Measurements from ENCODE around the gene FAM181A. TPM values are rescaled to one million over a fixed set of nuclear protein-coding genes. Genes with fewer than 3 reads are reported as not detected.
A peak's percentile ranks its signal among the peaks of the same experiment; 100 is the strongest.

Gene FAM181A
- total and polyA plus RNA-seq, 2 of the 4 experiments (the other 2 are of a cell fraction) = not detected

GRCh38 chr14:93964820-93965286 is 37.7 kb downstream of the FAM181A start:
- Histone ChIP-seq H3K27me3 (ENCODE audit: control insufficient read depth, insufficient read depth, low read length) (no peaks in the 10 kb centered on the region), H2AK5ac (ENCODE audit: low read depth, low read length) (peak overlapping the region; percentile 54; the same call in 1 of the 2 replicates), H3K9ac (ENCODE audit: low read depth, low read length) (no peak overlapping the region), H3K23ac (ENCODE audit: low read depth, low read length) (no peak overlapping the region), H3K27ac (ENCODE audit: insufficient read depth, low read length) (peak overlapping the region; percentile 13; the same call in 1 of the 2 replicates), H3K4me3 (ENCODE audit: insufficient read depth, low read depth, low read length) (no peak overlapping the region), H3K18ac (ENCODE audit: low read depth, low read length) (peak overlapping the region; percentile 34; the same call in 1 of the 2 replicates), H2BK15ac (ENCODE audit: low read depth, low read length) (peak overlapping the region; percentile 31; the same call in 1 of the 3 replicates), H2BK120ac (ENCODE audit: low read depth, low read length) (peak overlapping the region; percentile 41; the same call in 1 of the 2 replicates), H3K56ac (ENCODE audit: extremely low read depth, insufficient read depth, low read length) (no peak overlapping the region), H2BK20ac (ENCODE audit: low read depth, low read length) (peak overlapping the region; percentile 11; the same call in 1 of the 2 replicates), H3K9me1 (ENCODE audit: insufficient read depth, low read length) (peaks cover 19% of the 10 kb centered on the region), H3K4me2 (ENCODE audit: low read depth, low read length) (no peak overlapping the region), H2AFZ (replicated peaks; ENCODE audit: low read length, poor library complexity) (no peak overlapping the region), H4K20me1 (ENCODE audit: insufficient read depth, low read length) (peaks cover 4% of the 10 kb centered on the region; the same call in 1 of the 2 replicates), H3K9me3 (ENCODE audit: control insufficient read depth, insufficient read depth, low read length) (no peaks in the 10 kb centered on the region), H4K91ac (ENCODE audit: insufficient read depth, low read depth, low read length) (no peak overlapping the region), H2BK5ac (ENCODE audit: low read depth, low read length, poor library complexity, severe bottlenecking) (peak overlapping the region; percentile 94), H3K4ac (ENCODE audit: low read depth, low read length) (peak overlapping the region; percentile 62; the same call in 1 of the 2 replicates), H4K8ac (ENCODE audit: low read depth in 2 of 2, low read length in 2 of 2) (no peak overlapping the region; a peak in 1 of 4 replicates), H3K4me1 (ENCODE audit: control insufficient read depth, insufficient read depth, low read length) (peaks cover 22% of the 10 kb centered on the region), H3K14ac (replicated peaks; ENCODE audit: low read depth, low read length) (peak overlapping the region; percentile 40; the same call in 1 of the 2 replicates), H3K36me3 (ENCODE audit: control insufficient read depth, insufficient read depth, low read length) (no peaks in the 10 kb centered on the region), H4K5ac (ENCODE audit: low read depth, low read length) (no peak overlapping the region), H2AK9ac (replicated peaks; ENCODE audit: low read depth, low read length, poor library complexity) (no peak overlapping the region), H3K79me1 (ENCODE audit: low read depth in 1 of 2, low read length in 2 of 2) (no peaks in the 10 kb centered on the region)
- intact Hi-C loops (cut with micrococcal nuclease) = no loop called here
- CTCF ChIA-PET = interaction anchor here (1.0 to 1.1 kb wide), 2 partner anchors 25 to 30 kb away, joined by 3 read pairs; no protein-coding TSS in a partner anchor
- TF ChIP-seq CTCF (conservative IDR thresholded peaks at IDR 0.05; ENCODE audit: low read depth, low read length) (no peak), NFE2L2 (IDR thresholded peaks at IDR 0.05; ENCODE audit: low read depth, low read length) (no peak), ELK1 (IDR thresholded peaks at IDR 0.05; ENCODE audit: borderline replicate concordance, low read depth, low read length) (no peak), SMC3 (IDR thresholded peaks at IDR 0.05; ENCODE audit: low read depth, low read length) (no peak), RAD21 (IDR thresholded peaks at IDR 0.05; ENCODE audit: low read length) (no peak), USF2 (IDR thresholded peaks at IDR 0.05; ENCODE audit: low read depth, low read length) (no peak), MAZ (IDR thresholded peaks at IDR 0.05; ENCODE audit: borderline replicate concordance, low read depth, low read length) (no peak), POLR2A (IDR thresholded peaks at IDR 0.05; ENCODE audit: low read depth, low read length) (no peak), RCOR1 (IDR thresholded peaks at IDR 0.05; ENCODE audit: insufficient replicate concordance, low read length) (no peak), MAFK (IDR thresholded peaks at IDR 0.05; ENCODE audit: low read depth, low read length) (no peak), BHLHE40 (IDR thresholded peaks at IDR 0.05; ENCODE audit: low read depth, low read length) (no peak), CHD1 (IDR thresholded peaks at IDR 0.05; ENCODE audit: low read depth, low read length) (no peak), FOS (IDR thresholded peaks at IDR 0.05; ENCODE audit: low read depth, low read length) (no peak), RFX5 (IDR thresholded peaks at IDR 0.05; ENCODE audit: low read depth, low read length) (no peak)
- 82 to 100% methylated on average over 2 to 3 of the region's 3 CpGs for WGBS, 2 experiments (ENCODE audit: extremely low coverage in 2 of 2, insufficient read length in 1 of 2)
- BruUV-seq (replicated peaks) = no TSS peak
- in situ Hi-C loops (cut with MboI; ENCODE audit: low sequenced_read_pairs) = no loop called here
- dilution Hi-C loops (cut with HindIII; ENCODE audit: low sequenced_read_pairs, unreplicated experiment) = no loop called here
- ATAC-seq (ENCODE audit: low read depth) (no peak), DNase-seq (no peak)
- POLR2A ChIA-PET (ENCODE audit: unreplicated experiment) = no interaction called here
